ENCODE measurements around the gene MAP2.
A peak's percentile ranks its signal among the peaks of the same experiment; 100 is the strongest.

Gene MAP2, protein sequence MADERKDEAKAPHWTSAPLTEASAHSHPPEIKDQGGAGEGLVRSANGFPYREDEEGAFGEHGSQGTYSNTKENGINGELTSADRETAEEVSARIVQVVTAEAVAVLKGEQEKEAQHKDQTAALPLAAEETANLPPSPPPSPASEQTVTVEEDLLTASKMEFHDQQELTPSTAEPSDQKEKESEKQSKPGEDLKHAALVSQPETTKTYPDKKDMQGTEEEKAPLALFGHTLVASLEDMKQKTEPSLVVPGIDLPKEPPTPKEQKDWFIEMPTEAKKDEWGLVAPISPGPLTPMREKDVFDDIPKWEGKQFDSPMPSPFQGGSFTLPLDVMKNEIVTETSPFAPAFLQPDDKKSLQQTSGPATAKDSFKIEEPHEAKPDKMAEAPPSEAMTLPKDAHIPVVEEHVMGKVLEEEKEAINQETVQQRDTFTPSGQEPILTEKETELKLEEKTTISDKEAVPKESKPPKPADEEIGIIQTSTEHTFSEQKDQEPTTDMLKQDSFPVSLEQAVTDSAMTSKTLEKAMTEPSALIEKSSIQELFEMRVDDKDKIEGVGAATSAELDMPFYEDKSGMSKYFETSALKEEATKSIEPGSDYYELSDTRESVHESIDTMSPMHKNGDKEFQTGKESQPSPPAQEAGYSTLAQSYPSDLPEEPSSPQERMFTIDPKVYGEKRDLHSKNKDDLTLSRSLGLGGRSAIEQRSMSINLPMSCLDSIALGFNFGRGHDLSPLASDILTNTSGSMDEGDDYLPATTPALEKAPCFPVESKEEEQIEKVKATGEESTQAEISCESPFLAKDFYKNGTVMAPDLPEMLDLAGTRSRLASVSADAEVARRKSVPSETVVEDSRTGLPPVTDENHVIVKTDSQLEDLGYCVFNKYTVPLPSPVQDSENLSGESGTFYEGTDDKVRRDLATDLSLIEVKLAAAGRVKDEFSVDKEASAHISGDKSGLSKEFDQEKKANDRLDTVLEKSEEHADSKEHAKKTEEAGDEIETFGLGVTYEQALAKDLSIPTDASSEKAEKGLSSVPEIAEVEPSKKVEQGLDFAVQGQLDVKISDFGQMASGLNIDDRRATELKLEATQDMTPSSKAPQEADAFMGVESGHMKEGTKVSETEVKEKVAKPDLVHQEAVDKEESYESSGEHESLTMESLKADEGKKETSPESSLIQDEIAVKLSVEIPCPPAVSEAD (N-terminal part only)

DNA sequence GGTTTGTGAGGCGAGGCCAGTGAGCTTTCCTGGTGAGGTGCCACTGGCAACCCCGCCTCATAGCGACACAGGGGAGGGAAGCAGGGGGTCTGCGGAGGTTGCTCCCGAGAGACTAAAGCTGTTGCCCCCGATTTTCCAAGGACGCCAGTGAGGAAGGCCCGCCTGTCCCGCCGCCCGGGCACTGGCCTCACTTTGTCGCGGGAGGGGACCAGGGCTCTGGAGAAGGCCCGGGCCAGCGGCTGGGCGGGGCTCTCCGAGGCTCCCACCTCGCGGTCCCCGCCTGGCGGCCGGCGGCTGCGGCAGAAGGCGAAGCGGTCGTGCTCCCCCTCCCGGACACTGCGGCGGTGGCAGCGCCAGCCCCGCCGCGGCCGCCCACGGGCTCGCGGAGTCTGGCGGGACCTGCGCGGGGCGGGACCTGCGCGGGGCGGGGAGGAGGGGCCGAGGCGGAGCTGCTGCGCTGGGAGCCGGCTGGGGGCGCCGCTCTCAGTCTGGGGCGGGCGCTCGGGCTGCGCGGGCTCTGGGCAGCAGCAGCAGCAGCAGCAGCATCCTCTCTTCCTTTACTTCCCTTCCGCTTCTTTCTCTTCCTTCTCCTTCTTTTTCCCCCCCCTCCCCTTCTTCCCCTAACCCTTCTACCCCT is at the start of gene MAP2:
Gene MAP2 (plus strand): TSS at position 486 of the 637 bp plus-strand sequence. CDS start 229,124 bp downstream, outside the sequence.
- Mint-ChIP-seq H3K9me3 (no peaks in the 10 kb centered on the region), H3K4me1 (ENCODE audit: low read depth) (peaks cover 9% of the 10 kb centered on the region), H3K27ac (no peak within 1 kb of the TSS), H3K27me3 (ENCODE audit: low read depth) (peaks cover 48% of the 10 kb centered on the region), H3K4me3 (peak within 1 kb of the TSS; percentile 71), H3K36me3 (ENCODE audit: low read depth) (no peaks in the 10 kb centered on the region)

DNA sequence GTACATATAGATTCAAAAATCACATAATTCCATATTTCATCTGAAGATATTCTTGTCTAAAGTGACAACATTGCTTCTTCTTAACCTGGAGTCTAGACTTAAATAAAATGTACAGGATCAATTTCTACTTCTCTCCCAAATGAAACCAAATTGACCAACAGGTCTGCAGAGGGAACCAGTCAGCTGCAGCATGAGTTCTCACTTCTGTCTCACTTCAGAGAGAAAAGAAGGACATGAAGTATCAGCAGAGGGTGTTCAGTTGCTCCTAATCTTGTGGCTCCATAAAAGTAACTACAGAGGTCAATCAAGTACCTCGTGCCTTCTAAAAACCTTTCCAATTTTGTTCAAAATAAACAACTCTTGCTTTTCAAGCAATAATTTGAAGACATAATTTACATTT is 47.2 kb upstream of the MAP2 start:
- Mint-ChIP-seq H3K4me3 (no peak overlapping the region), H3K27ac (no peak overlapping the region), H3K9me3 (peaks cover 16% of the 10 kb centered on the region), H3K4me1 (ENCODE audit: low read depth) (no peaks in the 10 kb centered on the region), H3K27me3 (ENCODE audit: low read depth) (no peaks in the 10 kb centered on the region), H3K36me3 (ENCODE audit: low read depth) (no peaks in the 10 kb centered on the region)

GRCh38 chr2:209380293-209380692 is 43.6 kb upstream of the MAP2 start:
- H3K36me3 Mint-ChIP-seq (ENCODE audit: low read depth) = no peaks in the 10 kb centered on the region
- H3K4me3 Mint-ChIP-seq = no peak overlapping the region
- H3K4me1 Mint-ChIP-seq (ENCODE audit: low read depth) = peaks cover 6% of the 10 kb centered on the region
- no peaks in the 10 kb centered on the region for H3K27me3 Mint-ChIP-seq (ENCODE audit: low read depth)
- H3K9me3 Mint-ChIP-seq = peaks cover 9% of the 10 kb centered on the region
- no peak overlapping the region for H3K27ac Mint-ChIP-seq

DNA sequence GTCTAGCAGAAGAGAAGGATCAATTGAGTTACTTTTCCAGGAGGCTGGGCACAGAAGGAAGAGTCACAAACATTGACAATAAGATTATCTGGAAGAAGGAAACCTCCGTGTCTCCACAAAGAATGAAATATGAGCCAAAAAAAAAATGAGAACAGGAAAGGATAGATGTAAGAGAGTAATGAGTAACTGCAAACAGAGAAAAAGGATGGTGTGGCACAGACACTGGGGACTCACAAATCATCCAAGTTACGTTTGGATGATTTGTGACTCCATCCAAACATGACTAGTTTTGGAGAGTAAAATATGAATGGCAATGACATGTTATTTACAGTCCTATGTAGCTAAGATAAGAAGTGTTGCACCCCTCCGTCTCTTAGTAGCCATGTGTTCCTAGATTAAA is 42.8 kb upstream of the MAP2 start:
- H3K4me3 Mint-ChIP-seq = no peak overlapping the region
- peaks cover under 1% of the 10 kb centered on the region for H3K9me3 Mint-ChIP-seq
- H3K27me3 Mint-ChIP-seq (ENCODE audit: low read depth) = no peaks in the 10 kb centered on the region
- H3K4me1 Mint-ChIP-seq (ENCODE audit: low read depth) = peaks cover 6% of the 10 kb centered on the region
- no peaks in the 10 kb centered on the region for H3K36me3 Mint-ChIP-seq (ENCODE audit: low read depth)
- H3K27ac Mint-ChIP-seq = no peak overlapping the region

DNA sequence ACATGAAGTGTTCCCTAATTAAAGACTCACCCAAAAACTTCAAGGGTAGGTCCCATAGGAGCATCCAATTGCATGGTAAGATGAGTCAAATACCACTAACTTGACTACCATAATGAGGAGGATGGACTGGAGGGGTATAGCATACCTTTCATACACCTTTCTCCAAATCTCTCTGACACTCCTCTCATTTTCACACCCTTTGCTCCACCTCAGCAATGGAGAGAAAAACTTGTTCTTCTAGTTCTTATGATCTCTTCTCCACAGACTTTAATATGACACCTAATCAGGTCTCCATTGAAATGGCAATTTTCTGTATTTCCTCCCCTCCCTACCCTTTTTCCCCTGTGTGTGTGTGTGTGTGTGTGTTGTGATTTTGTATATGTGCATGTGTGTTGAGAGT is 41.1 kb upstream of the MAP2 start:
- Mint-ChIP-seq H3K9me3 (no peaks in the 10 kb centered on the region), H3K36me3 (ENCODE audit: low read depth) (no peaks in the 10 kb centered on the region)

DNA sequence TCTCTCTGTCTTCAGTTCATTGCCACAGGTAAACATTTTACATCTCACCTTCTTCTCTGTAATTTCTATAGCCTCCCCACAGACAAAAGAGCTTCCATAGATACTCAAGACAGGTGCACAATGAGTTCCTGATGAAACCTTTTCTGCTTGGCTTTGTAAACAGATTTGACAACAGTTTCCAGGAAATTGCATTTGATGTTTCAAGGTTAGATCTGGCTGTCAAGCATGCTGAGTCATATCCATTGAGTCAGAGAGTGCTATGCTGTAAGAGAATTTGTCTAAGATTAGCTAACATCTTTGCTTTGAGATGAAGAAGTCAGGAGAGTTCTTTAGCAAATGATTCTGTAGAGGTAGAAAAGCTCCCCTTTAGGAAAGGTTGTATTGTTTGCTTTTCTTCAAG is 40.6 kb upstream of the MAP2 start:
- no peaks in the 10 kb centered on the region for H3K9me3 Mint-ChIP-seq
- H3K27me3 Mint-ChIP-seq (ENCODE audit: low read depth) = no peaks in the 10 kb centered on the region
- H3K27ac Mint-ChIP-seq = peak overlapping the region; percentile 35
- H3K4me1 Mint-ChIP-seq (ENCODE audit: low read depth) = peaks cover 6% of the 10 kb centered on the region
- no peaks in the 10 kb centered on the region for H3K36me3 Mint-ChIP-seq (ENCODE audit: low read depth)
- no peak overlapping the region for H3K4me3 Mint-ChIP-seq

More for the DNA sequence above, 41.1 kb upstream of the MAP2 start:
- Mint-ChIP-seq H3K27ac (no peak overlapping the region), H3K4me1 (ENCODE audit: low read depth) (peaks cover 6% of the 10 kb centered on the region), H3K27me3 (ENCODE audit: low read depth) (no peaks in the 10 kb centered on the region), H3K4me3 (no peak overlapping the region)

DNA sequence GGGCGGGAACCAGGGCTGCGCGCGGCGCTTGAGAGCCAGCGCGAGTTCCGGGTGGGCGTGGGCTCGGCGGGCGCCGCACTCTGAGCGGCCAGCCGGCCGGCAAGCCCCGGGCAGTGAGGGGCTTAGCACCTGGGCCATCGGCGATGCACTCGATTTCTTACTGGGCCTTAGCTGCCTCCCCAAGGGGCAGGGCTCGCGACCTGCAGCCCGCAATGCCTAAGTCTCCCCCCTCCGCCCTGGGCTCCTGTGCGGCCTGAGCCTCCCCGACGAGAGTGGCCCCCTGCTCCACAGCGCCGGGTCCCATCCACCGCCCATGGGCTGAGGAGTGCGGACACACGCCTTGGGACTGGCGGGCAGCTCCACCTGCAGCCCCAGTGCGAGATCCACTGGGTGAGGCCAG is 36.5 kb upstream of the MAP2 start:
- no peak overlapping the region for H3K27ac Mint-ChIP-seq
- no peaks in the 10 kb centered on the region for H3K9me3 Mint-ChIP-seq
- peaks cover 6% of the 10 kb centered on the region for H3K4me1 Mint-ChIP-seq (ENCODE audit: low read depth)
- H3K27me3 Mint-ChIP-seq (ENCODE audit: low read depth) = no peaks in the 10 kb centered on the region
- H3K4me3 Mint-ChIP-seq = no peak overlapping the region
- H3K36me3 Mint-ChIP-seq (ENCODE audit: low read depth) = no peaks in the 10 kb centered on the region

DNA sequence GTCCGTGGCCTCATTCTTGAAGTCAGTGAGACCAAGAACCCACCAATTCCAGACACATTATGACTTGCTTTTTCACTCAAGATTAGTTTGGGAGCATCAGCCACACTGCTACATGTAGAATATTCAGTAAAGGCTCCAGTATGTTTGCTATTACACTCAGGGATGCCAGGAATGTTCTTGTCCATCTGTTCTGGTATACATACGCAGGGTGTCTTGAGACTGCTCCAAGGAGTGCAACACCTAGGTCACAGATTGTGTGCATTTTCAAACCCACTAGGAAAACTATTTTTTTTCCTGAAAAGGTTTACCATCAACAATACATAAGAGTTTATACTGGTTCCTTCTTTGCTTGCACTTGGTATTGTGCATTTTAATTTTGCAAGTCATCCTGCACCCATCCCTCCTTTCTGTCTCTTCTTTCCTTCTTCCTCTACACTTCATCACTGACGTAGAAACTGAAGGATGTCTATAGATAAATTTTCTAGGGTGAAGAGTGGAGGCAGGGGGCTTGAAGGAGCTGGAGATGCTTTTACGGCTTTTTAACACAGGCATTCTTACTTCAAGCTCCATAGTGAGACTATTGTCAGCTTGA is 35.3 kb upstream of the MAP2 start:
- no peak overlapping the region for H3K27ac Mint-ChIP-seq
- no peaks in the 10 kb centered on the region for H3K9me3 Mint-ChIP-seq
- H3K27me3 Mint-ChIP-seq (ENCODE audit: low read depth) = no peaks in the 10 kb centered on the region
- no peaks in the 10 kb centered on the region for H3K36me3 Mint-ChIP-seq (ENCODE audit: low read depth)
- H3K4me3 Mint-ChIP-seq = no peak overlapping the region
- H3K4me1 Mint-ChIP-seq (ENCODE audit: low read depth) = no peaks in the 10 kb centered on the region

GRCh38 chr2:209389171-209389618 is 34.7 kb upstream of the MAP2 start:
- no peaks in the 10 kb centered on the region for H3K9me3 Mint-ChIP-seq
- no peaks in the 10 kb centered on the region for H3K4me1 Mint-ChIP-seq (ENCODE audit: low read depth)
- H3K27me3 Mint-ChIP-seq (ENCODE audit: low read depth) = no peaks in the 10 kb centered on the region
- no peak overlapping the region for H3K27ac Mint-ChIP-seq
- H3K36me3 Mint-ChIP-seq (ENCODE audit: low read depth) = no peaks in the 10 kb centered on the region
- no peak overlapping the region for H3K4me3 Mint-ChIP-seq

GRCh38 chr2:209390839-209391238 is 33.0 kb upstream of the MAP2 start:
- no peaks in the 10 kb centered on the region for H3K36me3 Mint-ChIP-seq (ENCODE audit: low read depth)
- no peaks in the 10 kb centered on the region for H3K27me3 Mint-ChIP-seq (ENCODE audit: low read depth)
- H3K4me1 Mint-ChIP-seq (ENCODE audit: low read depth) = no peaks in the 10 kb centered on the region
- no peak overlapping the region for H3K27ac Mint-ChIP-seq
- no peak overlapping the region for H3K4me3 Mint-ChIP-seq
- no peaks in the 10 kb centered on the region for H3K9me3 Mint-ChIP-seq

DNA sequence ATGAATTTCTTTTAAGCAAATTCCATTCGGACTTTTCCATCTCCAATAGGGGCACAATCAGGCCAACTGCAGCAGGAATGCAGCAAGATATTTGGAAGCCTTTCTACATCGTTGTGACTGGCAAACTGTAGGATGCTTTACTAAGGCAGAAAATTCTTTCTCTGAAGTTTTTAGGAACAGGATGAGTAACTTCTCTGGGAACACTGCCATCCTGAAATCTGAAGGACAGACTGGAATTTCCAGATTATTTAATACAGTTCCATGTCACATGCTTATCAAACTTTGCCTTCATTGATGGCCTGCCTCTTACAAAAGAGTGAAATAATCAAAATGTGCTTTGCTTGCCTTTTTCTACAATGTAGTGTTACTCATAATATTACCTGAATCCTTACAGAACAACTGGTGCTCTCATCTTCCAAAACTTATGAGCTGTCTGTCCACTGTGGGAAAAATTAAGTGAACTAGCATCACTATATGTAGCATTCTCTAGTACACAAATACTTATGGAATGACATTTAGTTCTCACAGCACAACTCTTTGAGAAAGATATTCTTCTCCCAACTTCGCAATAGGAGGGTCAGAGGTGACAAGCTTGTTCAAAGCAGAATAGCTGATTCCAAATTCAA is 32.0 kb upstream of the MAP2 start:
- no peaks in the 10 kb centered on the region for H3K36me3 Mint-ChIP-seq (ENCODE audit: low read depth)
- H3K4me1 Mint-ChIP-seq (ENCODE audit: low read depth) = no peaks in the 10 kb centered on the region
- H3K27ac Mint-ChIP-seq = no peak overlapping the region
- H3K9me3 Mint-ChIP-seq = no peaks in the 10 kb centered on the region
- H3K27me3 Mint-ChIP-seq (ENCODE audit: low read depth) = no peaks in the 10 kb centered on the region
- no peak overlapping the region for H3K4me3 Mint-ChIP-seq

DNA sequence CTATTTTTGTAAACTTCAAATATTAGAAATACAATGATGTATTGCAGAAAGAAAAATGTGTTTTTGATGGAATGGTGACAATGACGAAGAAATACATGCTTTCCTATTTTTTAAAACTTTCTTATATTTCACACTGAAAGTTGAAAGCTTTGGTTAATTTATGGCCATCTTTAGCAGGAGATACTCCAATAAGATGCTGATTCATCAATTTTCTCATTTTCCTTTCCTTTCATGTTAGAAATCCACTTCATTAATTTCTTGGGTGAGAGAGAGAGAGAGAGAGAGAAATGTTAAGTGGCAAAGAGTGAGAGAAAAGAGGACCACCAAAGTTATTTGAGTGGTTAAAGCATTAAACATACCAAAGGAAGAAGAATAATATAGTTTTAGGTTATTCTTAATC is 28.6 kb upstream of the MAP2 start:
- Mint-ChIP-seq H3K4me1 (ENCODE audit: low read depth) (no peaks in the 10 kb centered on the region), H3K27ac (no peak overlapping the region), H3K36me3 (ENCODE audit: low read depth) (no peaks in the 10 kb centered on the region), H3K27me3 (ENCODE audit: low read depth) (no peaks in the 10 kb centered on the region), H3K9me3 (no peaks in the 10 kb centered on the region), H3K4me3 (no peak overlapping the region)

GRCh38 chr2:209395652-209396051 is 28.2 kb upstream of the MAP2 start:
- Mint-ChIP-seq H3K9me3 (no peaks in the 10 kb centered on the region), H3K27ac (no peak overlapping the region), H3K4me3 (no peak overlapping the region), H3K36me3 (ENCODE audit: low read depth) (no peaks in the 10 kb centered on the region), H3K4me1 (ENCODE audit: low read depth) (no peaks in the 10 kb centered on the region), H3K27me3 (ENCODE audit: low read depth) (no peaks in the 10 kb centered on the region)
